Small intestine (tissue), 7 donors: Measurements from ENCODE around the gene OCA2. TPM values are rescaled to one million over a fixed set of nuclear protein-coding genes. Genes with fewer than 3 reads are reported as not detected.
"Not testable (repeated sequence)": the region's sequence is repeated elsewhere in the genome, so short reads cannot be mapped to it uniquely, and the experiment has no call there.

Source experiments
- DNase-seq, 2 donors: peaks; one replicate each; pipeline versions ENCODE4 v3.0.0 to v3.0.0-alpha.2; 2013
- FAIRE-seq: peaks from 2 replicates; lab custom pipeline; 2012; peaks lifted over from hg19 to GRCh38; lab: Jason Lieb, UNC
- H3K27ac ChIP-seq, 3 donors: one replicate each; pipeline ENCODE4 v1.5.1; 2013; ENCODE audit warnings: low read length in 2 of 3, mild to moderate bottlenecking in 2 of 3, control low read depth in 1 of 3, inconsistent platforms in 1 of 3, low read depth in 1 of 3, moderate library complexity in 1 of 3
- H3K27me3 ChIP-seq, 3 donors: one replicate each; pipeline ENCODE4 v1.6.1; 2013; ENCODE audit warnings: low read length in 3 of 3, inconsistent platforms in 1 of 3; ENCODE audit not compliant: control insufficient read depth in 3 of 3, insufficient read depth in 3 of 3
- H3K36me3 ChIP-seq, 3 donors: one replicate each; pipeline ENCODE4 v1.6.1; 2013; ENCODE audit warnings: low read length in 3 of 3, inconsistent platforms in 1 of 3, low read depth in 1 of 3, mild to moderate bottlenecking in 1 of 3, moderate library complexity in 1 of 3; ENCODE audit not compliant: control insufficient read depth in 3 of 3, insufficient read depth in 2 of 3
- H3K4me1 ChIP-seq, 3 donors: one replicate each; pipeline ENCODE4 v1.6.1; 2013; ENCODE audit warnings: low read length in 2 of 3, inconsistent platforms in 1 of 3, low read depth in 1 of 3, mild to moderate bottlenecking in 1 of 3, moderate library complexity in 1 of 3; ENCODE audit not compliant: control insufficient read depth in 3 of 3, insufficient read depth in 2 of 3
- H3K4me3 ChIP-seq, 3 donors: one replicate each; pipeline ENCODE4 v1.5.1; 2013; ENCODE audit warnings: low read length in 3 of 3, control low read depth in 1 of 3, inconsistent platforms in 1 of 3, low read depth in 1 of 3, mild to moderate bottlenecking in 1 of 3, moderate library complexity in 1 of 3
- H3K9me3 ChIP-seq, 2 donors: one replicate each; pipeline ENCODE4 v1.6.1; 2013; ENCODE audit warnings: low read depth in 1 of 2, low read length in 1 of 2; ENCODE audit not compliant: control insufficient read depth in 2 of 2, insufficient read depth in 1 of 2
- WGBS, 3 donors: extraction: QIAGEN DNeasy Blood & Tissue Kit; methylation state at CpG; one replicate each; pipeline ENCODE4 v1.1.7; 2013; 5-methylcytosine and 5-hydroxymethylcytosine counted together
- polyA plus RNA-seq, 4 donors: library from polyadenylated mRNA; stranded (reverse) in 3 of 4; unstranded in 1 of 4; fragments of 200-250 nt in 3 of 4; fragments of 120-200 nt in 1 of 4; gene quantifications; one replicate each; pipeline versions ENCODE4 v1.2.1 to v1.2.3, GENCODE V29; 2013
- donor health status: healthy with polysubstance abuse.
- donor health status: control.
- donor health status: control.
- donor health status: Bipolar disorder and iron deficiency.
- donor health status: healthy.

The OCA2 gene
- polyA plus RNA-seq, 4 donors = 0.07 to 5.9 TPM; not detected in 2

GRCh38 chr15:28018291-28019044 is 80.6 kb downstream of the OCA2 start:
- FAIRE-seq (no peak), DNase-seq (no peak)
- Histone ChIP-seq H3K9me3 (no peaks in the 10 kb centered on the region), H3K4me3 (no peak overlapping the region), H3K27me3 (no peaks in the 10 kb centered on the region), H3K27ac (no peak overlapping the region), H3K36me3 (peaks cover 0 to under 1% (median 0%) of the 10 kb centered on the region in 3 donors), H3K4me1 (peaks cover 0 to 4% (median 0%) of the 10 kb centered on the region in 3 donors)
- WGBS, 3 donors = 86 to 92% (median 91%) methylated on average over 26 of the region's 26 CpGs

GRCh38 chr15:28017423-28017924 is 81.6 kb downstream of the OCA2 start:
- no peak overlapping the region for H3K4me3 ChIP-seq
- WGBS, 3 donors = 24 to 65% (median 50%) methylated on average over 10 of the region's 10 CpGs
- no peak overlapping the region for H3K27ac ChIP-seq
- H3K27me3 ChIP-seq = no peaks in the 10 kb centered on the region
- H3K36me3 ChIP-seq = peaks cover 0 to 2% (median 0%) of the 10 kb centered on the region in 3 donors
- FAIRE-seq (no peak), DNase-seq (peak; percentile 59 to 89)
- no peaks in the 10 kb centered on the region for H3K9me3 ChIP-seq
- H3K4me1 ChIP-seq = peaks cover 0 to 4% (median 0%) of the 10 kb centered on the region in 3 donors

- peaks cover 0 to 2% (median 0%) of the 10 kb centered on the region in 3 donors for H3K36me3 ChIP-seq
- WGBS, 3 donors = 83 to 90% (median 89%) methylated on average over 10 of the region's 10 CpGs
- H3K4me3 ChIP-seq = no peak overlapping the region
- H3K9me3 ChIP-seq = no peaks in the 10 kb centered on the region
- DNase-seq (no peak), FAIRE-seq (no peak)
- H3K4me1 ChIP-seq = peaks cover 0 to 4% (median 0%) of the 10 kb centered on the region in 3 donors
- no peak overlapping the region for H3K27ac ChIP-seq
- H3K27me3 ChIP-seq = no peaks in the 10 kb centered on the region
Measured at GRCh38 chr15:28015855-28016254, 83.3 kb downstream of the OCA2 start.

GRCh38 chr15:28014623-28015200 is 84.4 kb downstream of the OCA2 start:
- Histone ChIP-seq H3K27ac (no peak overlapping the region), H3K4me3 (no peak overlapping the region), H3K4me1 (peaks cover 0 to 4% (median 0%) of the 10 kb centered on the region in 3 donors), H3K27me3 (no peaks in the 10 kb centered on the region), H3K9me3 (no peaks in the 10 kb centered on the region), H3K36me3 (peaks cover 0 to 2% (median 0%) of the 10 kb centered on the region in 3 donors)
- DNase-seq = no peak
- WGBS, 3 donors = 91 to 94% (median 92%) methylated on average over 23 of the region's 23 CpGs
- no peak for FAIRE-seq

- Histone ChIP-seq H3K9me3 (no peaks in the 10 kb centered on the region), H3K27ac (no peak overlapping the region), H3K4me3 (no peak overlapping the region), H3K4me1 (peaks cover 0 to 4% (median 0%) of the 10 kb centered on the region in 3 donors), H3K27me3 (no peaks in the 10 kb centered on the region), H3K36me3 (peaks cover 0 to 2% (median 0%) of the 10 kb centered on the region in 3 donors)
- DNase-seq (no peak), FAIRE-seq (no peak)
- 83 to 91% (median 90%) methylated on average over 9 of the region's 9 CpGs for WGBS, 3 donors
Measured at GRCh38 chr15:28013976-28014375, 85.1 kb downstream of the OCA2 start.

- Histone ChIP-seq H3K27ac (no peak overlapping the region), H3K36me3 (peaks cover 0 to 2% (median 0%) of the 10 kb centered on the region in 3 donors), H3K4me3 (no peak overlapping the region), H3K4me1 (peaks cover 0 to 4% (median 0%) of the 10 kb centered on the region in 3 donors), H3K27me3 (no peaks in the 10 kb centered on the region), H3K9me3 (peaks cover 0 to 3% of the 10 kb centered on the region in 2 donors)
- FAIRE-seq = no peak
- 84 to 91% (median 85%) methylated on average over 7 of the region's 7 CpGs for WGBS, 3 donors
- no peak for DNase-seq
Measured at GRCh38 chr15:28013480-28013879, 85.6 kb downstream of the OCA2 start.

GRCh38 chr15:28012231-28012630 is 86.9 kb downstream of the OCA2 start:
- no peaks in the 10 kb centered on the region for H3K27me3 ChIP-seq
- no peak overlapping the region for H3K4me3 ChIP-seq
- no peak overlapping the region for H3K27ac ChIP-seq
- H3K4me1 ChIP-seq = no peaks in the 10 kb centered on the region
- peaks cover 0 to 3% of the 10 kb centered on the region in 2 donors for H3K9me3 ChIP-seq
- 87 to 89% (median 88%) methylated on average over 4 of the region's 4 CpGs for WGBS, 3 donors
- DNase-seq = no peak
- H3K36me3 ChIP-seq = peaks cover 0 to 2% (median 0%) of the 10 kb centered on the region in 3 donors
- FAIRE-seq = no peak

GRCh38 chr15:28008175-28008574 is 90.9 kb downstream of the OCA2 start:
- not testable (repeated sequence) for H3K27ac ChIP-seq, H3K27me3 ChIP-seq, H3K36me3 ChIP-seq, H3K4me1 ChIP-seq, FAIRE-seq, DNase-seq, H3K4me3 ChIP-seq, H3K9me3 ChIP-seq
- 84 to 92% (median 87%) methylated on average over 2 of the region's 2 CpGs for WGBS, 3 donors
